Activated CD8-positive, alpha-beta T cell treated with anti-CD3 and anti-CD28 coated beads, Interleukin-2, amount 10 ng/mL, durations not matched to agents 7 days and 5 days (primary cell): ENCODE results near the gene NDST4. TPM values are rescaled to one million over a fixed set of nuclear protein-coding genes. Genes with fewer than 3 reads are reported as not detected.

Experiments
- ATAC-seq: fragments of 150-1000 bp; cut with Tn5 transposase; one replicate; pipeline ENCODE4 v1.10.0; 2021; ENCODE audit warnings: moderate library complexity
- CTCF ChIA-PET: fragments of 350-600 bp; sonication (Branson Sonifier 250); formaldehyde crosslinking; loops from one replicate; lab custom pipeline; 2021; ENCODE audit warnings: antibody characterized with exemption; lab: Charles Lee
- POLR2A ChIA-PET: fragments of 350-600 bp; sonication (Branson Sonifier 250); formaldehyde crosslinking; loops from one replicate; lab custom pipeline; 2021; ENCODE audit warnings: antibody characterized with exemption; lab: Charles Lee
- DNase-seq: peaks from one replicate; pipeline ENCODE4 v3.0.0-alpha.2; 2020
- H3K27ac Mint-ChIP-seq: one replicate; pipeline ENCODE4 v1.8.0; 2021; ENCODE audit warnings: mild to moderate bottlenecking, mixed read lengths
- H3K27me3 Mint-ChIP-seq: one replicate; pipeline ENCODE4 v1.8.0; 2021; ENCODE audit warnings: low read depth, mixed read lengths
- H3K36me3 Mint-ChIP-seq: one replicate; pipeline ENCODE4 v1.8.0; 2021; ENCODE audit warnings: low read depth, mixed read lengths
- H3K4me1 Mint-ChIP-seq: one replicate; pipeline ENCODE4 v1.8.0; 2021; ENCODE audit warnings: low read depth, mixed read lengths
- H3K4me3 Mint-ChIP-seq: one replicate; pipeline ENCODE4 v1.8.0; 2021; ENCODE audit warnings: mild to moderate bottlenecking, mixed read lengths
- H3K9me3 Mint-ChIP-seq: one replicate; pipeline ENCODE4 v1.8.0; 2022; ENCODE audit warnings: mixed read lengths; ENCODE audit not compliant: insufficient read depth
- total RNA-seq, 2 experiments: library from RNA; stranded (reverse); gene quantifications; one replicate each; pipeline ENCODE4 v1.2.3, GENCODE V29; 2021

Gene NDST4
- total RNA-seq, 2 experiments from 2014 or later, result not detected

DNA sequence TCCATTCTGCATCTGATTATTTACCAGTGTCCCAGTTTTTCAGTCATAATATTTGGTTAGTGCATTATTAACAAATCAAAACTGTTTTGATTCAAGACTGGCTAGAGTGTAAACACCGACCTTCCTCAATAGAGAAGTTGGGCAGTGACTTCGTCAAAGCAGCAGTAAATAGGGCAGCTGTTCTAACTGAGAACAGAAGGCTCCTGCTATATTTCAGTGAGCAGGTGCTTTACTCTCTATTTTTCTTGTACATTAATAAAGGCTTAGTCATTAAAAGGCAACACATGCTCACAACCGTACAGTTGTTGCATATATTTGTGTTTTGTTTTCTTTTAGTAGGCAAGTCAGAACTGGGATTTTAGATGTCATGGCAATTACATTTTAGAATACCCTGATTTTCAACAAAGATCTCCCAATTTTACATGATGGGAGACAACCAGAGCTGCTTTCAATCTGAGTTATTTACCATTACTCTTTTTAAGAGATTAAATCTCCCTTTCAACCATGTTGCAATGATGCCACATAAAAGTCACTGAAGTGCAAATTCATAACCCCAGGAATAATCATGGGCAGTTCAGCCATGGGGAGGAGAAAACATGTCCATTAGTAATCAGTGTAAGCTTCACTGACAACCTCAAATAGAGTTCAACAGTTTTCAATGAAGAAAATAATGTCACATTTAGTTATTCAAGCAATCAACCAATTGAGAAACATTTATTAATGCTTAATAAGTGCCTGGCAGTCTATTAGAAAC is 233.3 kb downstream of the NDST4 start:
- DNase-seq (no peak), ATAC-seq (no peak)
- no peaks in the 10 kb centered on the region for H3K4me1 Mint-ChIP-seq
- no peak overlapping the region for H3K4me3 Mint-ChIP-seq
- H3K27me3 Mint-ChIP-seq, result no peaks in the 10 kb centered on the region
- CTCF ChIA-PET, result no interaction called here
- no peaks in the 10 kb centered on the region for H3K36me3 Mint-ChIP-seq
- no peaks in the 10 kb centered on the region for H3K9me3 Mint-ChIP-seq
- no peak overlapping the region for H3K27ac Mint-ChIP-seq
- POLR2A ChIA-PET, result no interaction called here

DNA sequence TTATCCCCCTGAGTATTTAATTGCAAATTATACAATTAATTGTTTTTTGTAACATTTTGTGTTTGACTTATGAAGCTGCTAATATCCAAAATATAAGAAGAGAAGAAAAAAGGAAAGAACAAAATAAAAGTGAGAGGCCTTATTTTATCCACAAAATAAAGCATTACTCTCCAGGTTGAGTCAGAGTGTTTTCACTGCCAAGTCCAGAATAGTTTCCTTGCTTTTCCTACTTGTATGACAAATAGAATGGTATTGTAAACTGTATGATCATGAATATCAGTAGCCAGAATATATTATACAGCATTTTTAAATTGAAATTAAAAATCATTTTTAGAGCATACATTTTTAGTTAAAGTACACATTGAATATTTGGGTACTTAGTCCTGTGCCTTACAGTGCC is 237.8 kb downstream of the NDST4 start:
- no peaks in the 10 kb centered on the region for H3K9me3 Mint-ChIP-seq
- no peaks in the 10 kb centered on the region for H3K36me3 Mint-ChIP-seq
- no peak overlapping the region for H3K27ac Mint-ChIP-seq
- ATAC-seq, result no peak
- no peaks in the 10 kb centered on the region for H3K4me1 Mint-ChIP-seq
- ChIA-PET POLR2A (no interaction called here), CTCF (no interaction called here)
- no peak overlapping the region for H3K4me3 Mint-ChIP-seq
- no peak for DNase-seq
- H3K27me3 Mint-ChIP-seq, result no peaks in the 10 kb centered on the region

DNA sequence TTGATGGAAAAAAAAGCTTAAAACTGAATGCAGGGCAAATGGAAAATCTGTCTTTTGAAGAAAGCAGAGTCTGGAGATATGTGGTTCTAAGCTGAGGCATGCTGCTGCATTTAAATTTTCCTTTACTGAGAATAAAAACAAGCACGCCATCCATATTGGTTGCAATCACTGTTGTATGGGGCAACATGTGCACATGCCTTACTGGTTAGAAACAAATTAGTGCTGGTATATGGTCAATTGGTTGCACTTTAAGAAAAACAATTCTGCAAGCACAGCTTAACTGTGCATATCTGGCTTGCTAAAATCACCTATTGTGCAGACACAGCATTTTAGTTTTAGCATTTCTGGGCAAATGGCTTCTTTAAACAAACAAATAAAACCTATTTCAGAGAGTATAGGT is 239.1 kb downstream of the NDST4 start:
- Mint-ChIP-seq H3K27me3 (no peaks in the 10 kb centered on the region), H3K9me3 (no peaks in the 10 kb centered on the region), H3K36me3 (no peaks in the 10 kb centered on the region), H3K4me3 (no peak overlapping the region), H3K27ac (no peak overlapping the region), H3K4me1 (no peaks in the 10 kb centered on the region)
- ChIA-PET CTCF (no interaction called here), POLR2A (no interaction called here)
- DNase-seq (no peak), ATAC-seq (no peak)

DNA sequence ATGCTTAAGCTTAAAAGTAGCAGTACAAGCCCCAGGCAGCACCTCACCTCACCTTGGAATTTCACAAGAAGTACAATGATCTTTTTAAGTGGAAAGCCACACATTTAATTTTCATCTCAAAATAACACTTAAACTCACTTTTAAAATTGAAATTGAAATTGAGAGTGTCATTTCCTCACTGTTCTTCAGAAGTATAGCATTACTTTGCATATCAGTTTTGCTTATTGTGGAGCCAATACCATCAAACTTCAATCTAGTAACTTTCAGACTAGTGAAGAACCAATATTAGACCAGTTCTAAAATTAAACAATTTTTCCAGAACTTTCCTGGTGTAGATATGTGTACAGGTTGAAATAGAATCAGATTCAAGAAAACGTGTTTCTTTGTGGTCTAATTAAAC is 242.4 kb downstream of the NDST4 start:
- no peak overlapping the region for H3K4me3 Mint-ChIP-seq
- H3K36me3 Mint-ChIP-seq, result no peaks in the 10 kb centered on the region
- H3K27me3 Mint-ChIP-seq, result no peaks in the 10 kb centered on the region
- POLR2A ChIA-PET, result no interaction called here
- CTCF ChIA-PET, result no interaction called here
- ATAC-seq, result no peak
- H3K27ac Mint-ChIP-seq, result no peak overlapping the region
- no peaks in the 10 kb centered on the region for H3K4me1 Mint-ChIP-seq
- no peaks in the 10 kb centered on the region for H3K9me3 Mint-ChIP-seq
- no peak for DNase-seq

GRCh38 chr4:114866901-114867670 is 246.3 kb downstream of the NDST4 start:
- H3K27ac Mint-ChIP-seq, result no peak overlapping the region
- CTCF ChIA-PET, result no interaction called here

GRCh38 chr4:114864060-114864459 is 249.4 kb downstream of the NDST4 start:
- DNase-seq (no peak), ATAC-seq (no peak)
- ChIA-PET CTCF (no interaction called here), POLR2A (no interaction called here)
- Mint-ChIP-seq H3K36me3 (no peaks in the 10 kb centered on the region), H3K4me3 (no peak overlapping the region), H3K9me3 (no peaks in the 10 kb centered on the region), H3K27me3 (no peaks in the 10 kb centered on the region), H3K4me1 (no peaks in the 10 kb centered on the region), H3K27ac (no peak overlapping the region)

More at GRCh38 chr4:114866901-114867670, 246.3 kb downstream of the NDST4 start:
- no peaks in the 10 kb centered on the region for H3K9me3 Mint-ChIP-seq
- H3K27me3 Mint-ChIP-seq, result no peaks in the 10 kb centered on the region
- H3K4me3 Mint-ChIP-seq, result no peak overlapping the region
- POLR2A ChIA-PET, result no interaction called here
- H3K36me3 Mint-ChIP-seq, result no peaks in the 10 kb centered on the region
- no peak for ATAC-seq
- no peak for DNase-seq
- H3K4me1 Mint-ChIP-seq, result no peaks in the 10 kb centered on the region

DNA sequence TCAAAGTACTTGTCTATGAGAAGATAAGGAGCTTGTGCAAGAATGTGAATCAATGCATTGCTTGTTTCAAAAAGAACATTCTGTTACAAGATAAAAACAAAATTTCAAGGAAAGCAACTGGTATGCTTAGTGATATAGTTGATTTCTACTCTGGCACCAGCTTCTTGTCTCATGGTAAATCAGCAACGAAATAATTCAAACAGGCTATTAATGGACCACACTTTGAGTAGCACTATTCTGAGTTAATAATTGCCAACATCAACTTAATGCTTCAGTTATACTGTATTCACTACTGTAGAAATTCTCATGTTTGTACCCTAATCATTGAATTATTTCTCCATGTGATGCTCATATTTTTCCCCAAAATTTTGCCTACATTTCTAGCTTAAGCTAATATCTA is 252.6 kb downstream of the NDST4 start:
- ATAC-seq, result no peak
- Mint-ChIP-seq H3K9me3 (no peaks in the 10 kb centered on the region), H3K27me3 (no peaks in the 10 kb centered on the region), H3K4me3 (no peak overlapping the region), H3K4me1 (no peaks in the 10 kb centered on the region), H3K36me3 (no peaks in the 10 kb centered on the region), H3K27ac (no peak overlapping the region)
- ChIA-PET CTCF (no interaction called here), POLR2A (no interaction called here)
- no peak for DNase-seq

- CTCF ChIA-PET, result no interaction called here
Observed at GRCh38 chr4:114857831-114858230, 255.6 kb downstream of the NDST4 start.

DNA sequence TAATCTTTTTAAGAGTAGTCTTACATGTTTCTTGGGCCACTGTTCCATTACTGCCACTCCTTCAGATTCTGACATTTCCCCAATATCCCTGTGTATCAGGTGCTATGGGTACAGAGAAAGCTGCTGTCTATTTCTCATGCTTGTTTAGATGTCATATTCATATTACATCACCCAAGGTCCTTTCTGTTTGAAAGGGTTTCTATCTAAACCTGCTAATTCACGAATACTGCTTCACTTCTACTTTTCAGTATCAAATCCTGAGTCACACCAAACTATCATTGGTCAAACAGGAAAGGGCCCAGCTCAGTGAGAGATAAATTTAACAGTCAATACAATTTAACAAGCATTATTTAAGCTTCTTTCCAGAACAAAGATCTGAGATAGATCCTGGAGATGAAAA is 273.4 kb downstream of the NDST4 start:
- no peak for ATAC-seq
- H3K4me1 Mint-ChIP-seq, result no peaks in the 10 kb centered on the region
- CTCF ChIA-PET, result no interaction called here
- H3K9me3 Mint-ChIP-seq, result no peaks in the 10 kb centered on the region
- no peak overlapping the region for H3K27ac Mint-ChIP-seq
- H3K36me3 Mint-ChIP-seq, result no peaks in the 10 kb centered on the region
- H3K4me3 Mint-ChIP-seq, result no peak overlapping the region
- no peaks in the 10 kb centered on the region for H3K27me3 Mint-ChIP-seq
- POLR2A ChIA-PET, result no interaction called here
- no peak for DNase-seq

More at GRCh38 chr4:114857831-114858230, 255.6 kb downstream of the NDST4 start:
- no peak for DNase-seq
- H3K27ac Mint-ChIP-seq, result no peak overlapping the region
- no peaks in the 10 kb centered on the region for H3K36me3 Mint-ChIP-seq
- no peaks in the 10 kb centered on the region for H3K4me1 Mint-ChIP-seq
- ATAC-seq, result no peak
- H3K9me3 Mint-ChIP-seq, result peaks cover 9% of the 10 kb centered on the region
- H3K27me3 Mint-ChIP-seq, result no peaks in the 10 kb centered on the region
- POLR2A ChIA-PET, result no interaction called here
- no peak overlapping the region for H3K4me3 Mint-ChIP-seq

GRCh38 chr4:114830628-114831027 is 282.8 kb downstream of the NDST4 start:
- CTCF ChIA-PET, result no interaction called here
- H3K27me3 Mint-ChIP-seq, result no peaks in the 10 kb centered on the region

GRCh38 chr4:114827651-114828050 is 285.8 kb downstream of the NDST4 start:
- no peak for DNase-seq
- Mint-ChIP-seq H3K27ac (no peak overlapping the region), H3K36me3 (no peaks in the 10 kb centered on the region), H3K4me3 (no peak overlapping the region), H3K9me3 (no peaks in the 10 kb centered on the region), H3K27me3 (no peaks in the 10 kb centered on the region), H3K4me1 (no peaks in the 10 kb centered on the region)
- ATAC-seq, result no peak
- POLR2A ChIA-PET, result no interaction called here
- CTCF ChIA-PET, result interaction anchor here (1.0 kb wide), 1 partner anchor 19 kb away, joined by 3 read pairs; no protein-coding TSS in a partner anchor

More at GRCh38 chr4:114830628-114831027, 282.8 kb downstream of the NDST4 start:
- no peak for DNase-seq
- H3K27ac Mint-ChIP-seq, result no peak overlapping the region
- no peaks in the 10 kb centered on the region for H3K36me3 Mint-ChIP-seq
- POLR2A ChIA-PET, result no interaction called here
- ATAC-seq, result no peak
- no peaks in the 10 kb centered on the region for H3K4me1 Mint-ChIP-seq
- no peak overlapping the region for H3K4me3 Mint-ChIP-seq
- H3K9me3 Mint-ChIP-seq, result no peaks in the 10 kb centered on the region

GRCh38 chr4:114815760-114816159 is 297.7 kb downstream of the NDST4 start:
- Mint-ChIP-seq H3K36me3 (no peaks in the 10 kb centered on the region), H3K4me3 (no peak overlapping the region), H3K4me1 (no peaks in the 10 kb centered on the region), H3K27ac (no peak overlapping the region), H3K9me3 (no peaks in the 10 kb centered on the region), H3K27me3 (no peaks in the 10 kb centered on the region)
- ATAC-seq (no peak), DNase-seq (no peak)
- ChIA-PET POLR2A (no interaction called here), CTCF (interaction anchor here (1.2 kb wide), 1 partner anchor 8 kb away, joined by 4 read pairs; no protein-coding TSS in a partner anchor)
